Stimulated activated CD8-positive, alpha-beta memory T cell treated with anti-CD3 and anti-CD28 coated beads, Interleukin-4, amount 100 ng/mL, for 24 hours (primary cell): Measurements from ENCODE around the gene AMIGO2.

ENCODE experiments used
- DNase-seq: peaks from one replicate; pipeline ENCODE4 v3.0.0-alpha.2; 2020; ENCODE audit warnings: low read depth

Gene AMIGO2

DNA sequence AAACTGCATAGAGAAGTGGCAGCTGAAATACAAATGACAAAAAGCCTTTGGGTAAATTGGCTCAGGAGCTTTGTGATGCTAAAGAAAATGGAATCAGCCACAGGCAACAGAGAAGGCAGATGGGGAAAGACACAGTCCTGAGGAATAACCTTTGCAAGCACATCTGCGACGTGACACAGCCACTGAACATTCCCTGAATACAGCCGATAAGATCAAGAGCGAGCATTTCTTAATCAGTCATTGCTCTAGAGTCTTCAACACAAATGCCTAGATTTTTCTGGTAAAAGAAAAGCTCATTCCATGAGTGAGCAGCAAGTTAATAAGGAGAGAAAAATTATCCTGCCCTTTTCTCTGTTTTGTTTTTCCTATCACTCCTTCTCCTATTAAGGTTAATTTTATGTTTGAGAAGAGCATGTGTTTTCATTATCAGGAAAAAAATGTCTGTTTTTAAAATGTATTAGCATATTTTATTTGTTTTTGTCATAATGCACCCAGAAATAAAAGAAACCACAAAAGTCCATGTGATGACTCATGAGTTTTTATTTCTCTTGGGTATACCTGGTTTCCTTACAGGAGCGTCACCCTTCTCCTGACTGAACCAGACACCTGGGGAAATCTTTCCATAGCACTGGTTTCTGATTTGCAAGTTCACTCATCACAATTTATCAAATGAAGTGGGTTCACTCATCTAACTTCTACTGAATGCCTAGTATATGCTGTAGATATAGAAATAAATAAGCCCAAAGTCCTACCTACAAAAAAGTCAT lies 45.8 kb downstream of the AMIGO2 start:
- DNase-seq: no peak

DNA sequence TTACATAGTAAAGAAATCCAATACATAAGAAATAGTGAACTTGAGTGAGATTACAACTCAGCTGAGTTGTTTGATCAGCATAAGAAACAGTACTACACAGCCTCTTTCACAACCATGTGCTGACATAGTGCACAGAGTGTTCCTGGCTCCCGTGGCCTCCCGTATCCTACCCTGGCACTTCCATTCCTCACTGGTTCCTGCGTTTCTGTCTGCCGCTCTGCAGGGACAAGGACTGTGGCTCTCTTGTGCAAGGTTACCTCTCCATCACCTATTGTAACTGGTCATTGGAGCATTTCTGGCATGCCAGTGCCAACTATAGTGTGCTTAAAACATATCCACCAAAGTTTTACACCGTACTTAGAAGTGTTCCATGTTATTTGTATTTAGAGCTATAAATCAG lies 46.7 kb downstream of the AMIGO2 start:
- DNase-seq: no peak

GRCh38 chr12:47032644-47033043 lies 47.1 kb downstream of the AMIGO2 start:
- DNase-seq: no peak

DNA sequence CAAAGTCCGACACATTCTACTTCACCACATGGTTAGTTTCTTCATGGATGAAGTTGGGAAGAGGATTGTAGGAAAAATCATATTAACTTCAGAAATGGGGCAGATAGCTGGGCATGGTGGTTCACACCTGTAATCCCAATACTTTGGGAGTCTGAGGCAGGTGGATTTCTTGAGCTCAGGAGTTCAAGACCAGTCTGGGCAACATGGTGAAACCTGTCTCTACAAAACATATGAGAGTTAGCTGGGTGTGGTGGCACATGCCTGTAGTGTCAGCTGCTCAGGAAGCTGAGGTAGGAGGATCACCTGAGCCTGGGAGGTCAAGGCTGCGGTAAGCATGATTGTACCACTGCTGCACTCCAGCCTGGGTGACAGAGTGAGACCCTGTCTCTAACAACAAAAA lies 49.9 kb downstream of the AMIGO2 start:
- DNase-seq: no peak

DNA sequence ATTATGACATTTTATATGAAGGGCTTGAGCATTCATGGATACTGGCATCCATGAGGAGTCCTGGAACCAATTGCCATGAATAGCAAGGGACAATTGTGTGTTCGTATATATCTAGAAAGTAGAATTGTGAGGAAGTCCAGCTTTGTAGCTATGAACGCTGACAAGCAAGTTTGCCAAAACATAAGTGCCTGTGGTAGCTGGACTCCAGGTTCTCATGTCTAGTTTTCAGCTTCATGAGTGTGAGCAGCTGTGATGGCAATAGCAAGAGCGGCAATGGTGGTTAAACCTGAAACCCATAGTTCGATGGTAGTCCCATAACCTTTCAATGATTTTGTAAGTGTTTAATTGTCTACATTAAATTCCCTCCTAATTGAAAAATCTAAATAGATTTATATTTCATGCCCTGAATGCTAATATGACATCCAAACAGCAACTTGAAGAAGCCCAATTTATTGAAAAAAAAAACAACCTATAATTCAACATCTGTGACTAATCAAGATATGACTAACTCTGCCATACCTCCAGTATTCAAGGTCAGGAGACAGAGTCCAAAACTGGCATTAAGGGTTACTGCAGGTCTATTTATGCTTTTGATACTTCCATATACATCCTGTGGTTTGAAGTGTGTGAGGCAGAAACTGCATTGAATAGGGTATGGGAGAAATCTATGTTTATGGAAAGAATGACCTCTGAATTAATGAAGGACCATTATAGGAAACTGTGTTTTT lies 50.6 kb downstream of the AMIGO2 start:
- no peak for DNase-seq

GRCh38 chr12:47028186-47028585 lies 51.6 kb downstream of the AMIGO2 start:
- no peak for DNase-seq
